ENCODE results near the gene HOXA3. TPM values are rescaled to one million over a fixed set of nuclear protein-coding genes. Genes with fewer than 3 reads are reported as not detected.

HOXA3 gene
- total RNA-seq, 1 experiment from 2014 or later = 9.2 TPM

DNA sequence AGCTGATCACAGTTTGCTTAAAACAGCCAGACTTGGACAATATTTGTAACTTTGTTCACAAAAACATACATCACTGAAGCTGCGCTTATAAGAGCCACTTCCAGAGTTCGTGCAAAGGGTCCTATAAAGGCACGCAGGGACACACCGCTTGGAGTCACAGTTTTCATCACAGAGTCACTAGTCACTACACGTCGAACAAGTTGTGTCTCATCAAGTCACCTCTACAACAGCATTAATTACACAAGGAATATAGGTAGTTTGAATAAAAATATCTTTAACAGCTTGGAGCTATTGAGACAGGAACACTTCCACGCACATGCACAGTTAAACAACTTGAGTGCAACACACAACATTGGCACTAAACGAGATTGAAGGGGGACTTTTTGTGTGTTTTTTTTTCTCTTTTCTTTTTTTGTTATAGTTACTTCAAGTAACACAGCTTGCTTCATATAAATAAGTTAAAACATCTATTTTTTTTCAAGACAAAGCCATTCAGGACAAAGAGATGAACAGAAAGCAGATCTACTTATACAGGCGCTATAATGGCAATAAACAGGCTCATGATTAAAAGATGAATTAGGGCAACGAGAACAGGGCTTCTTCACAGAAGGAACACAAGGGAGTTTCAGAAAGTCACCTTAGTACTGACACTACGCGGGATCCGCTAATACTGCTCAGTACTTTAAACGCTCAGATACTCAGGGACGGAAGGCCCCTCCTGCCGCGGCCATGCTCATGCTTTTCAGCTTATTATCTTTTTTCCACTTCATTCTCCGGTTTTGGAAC, 11.1 kb downstream of the HOXA3 start:
- Histone ChIP-seq H3K9me3 (ENCODE audit: control insufficient read depth in 1 of 2, insufficient read depth in 1 of 2, low read depth in 1 of 2, low read length in 2 of 2) (no peaks in the 10 kb centered on the region), H2AFZ (ENCODE audit: low read depth, low read length, poor library complexity, severe bottlenecking) (no peak overlapping the region), H3K9ac (ENCODE audit: low read length) (no peak overlapping the region), H3K4me1 (ENCODE audit: control insufficient read depth in 1 of 2, insufficient read depth in 2 of 2, low read length in 2 of 2) (peaks cover 6 to 21% of the 10 kb centered on the region in 2 experiments), H3K79me2 (ENCODE audit: insufficient read depth, low read length) (no peaks in the 10 kb centered on the region), H4K20me1 (ENCODE audit: insufficient read depth) (no peaks in the 10 kb centered on the region), H3K4me2 (ENCODE audit: low read length) (no peak overlapping the region), H3K27ac (ENCODE audit: low read depth, low read length) (no peak overlapping the region), H3K36me3 (ENCODE audit: control insufficient read depth in 1 of 2, insufficient read depth in 2 of 2, low read length in 2 of 2) (peaks cover 8 to 12% of the 10 kb centered on the region in 2 experiments; a peak in 3 of 4 replicates), H3K4me3 (replicated peaks in 1 of 2; ENCODE audit: low read depth in 1 of 2, low read length in 2 of 2) (no peak overlapping the region), H3K27me3 (ENCODE audit: insufficient read depth, low read length) (no peaks in the 10 kb centered on the region), H3K9me2 (ENCODE audit: insufficient read depth) (no peaks in the 10 kb centered on the region)
- no peak for DNase-seq (ENCODE audit: low read depth, low spot score)
- ATAC-seq = no peak
- no peak for TF ChIP-seq POLR2AphosphoS5 (IDR thresholded peaks at IDR 0.05; ENCODE audit: low read depth, low read length)
- TF ChIP-seq SIN3A (IDR thresholded peaks at IDR 0.05; ENCODE audit: low read depth) = no peak
- no peak for TF ChIP-seq ZNF274 (IDR thresholded peaks at IDR 0.05; ENCODE audit: low read depth, low read length)
- TF ChIP-seq CTCF (IDR thresholded peaks at IDR 0.05 in 2 of 3, conservative IDR thresholded peaks at IDR 0.05 in 1 of 3; ENCODE audit: borderline replicate concordance in 1 of 3, insufficient read depth in 1 of 3, low read depth in 2 of 3, low read length in 2 of 3) = no peak
- POLR2A ChIA-PET = interaction anchor here (0.7 kb wide), 1 partner anchor 9 kb away, joined by 3 read pairs; no protein-coding TSS in a partner anchor
- BruUV-seq (replicated peaks) = no TSS peak
- intact Hi-C loops (cut with micrococcal nuclease) = no loop called here
- RAD21 ChIA-PET (ENCODE audit: low non-redundant PET in 1 of 2, low total read pairs in 2 of 2, uncharacterized antibody in 2 of 2, unreplicated experiment in 2 of 2) = no interaction called here
- CTCF ChIA-PET = interaction anchor here (0.6 to 0.7 kb wide), 2 partner anchors 48 to 233 kb away, joined by 3 to 6 read pairs; no protein-coding TSS in a partner anchor

Data from HCT116 (cell line).